IgD-negative memory B cell (primary cell): ENCODE data around the gene MAPK8IP2. TPM values are rescaled to one million over a fixed set of nuclear protein-coding genes. Genes with fewer than 3 reads are reported as not detected.
A peak's percentile ranks its signal among the peaks of the same experiment; 100 is the strongest.

Source experiments
- H3K27ac Mint-ChIP-seq, 3 donors: one replicate each; pipeline ENCODE4 v1.8.0; 2020 to 2022; ENCODE audit warnings: mild to moderate bottlenecking in 3 of 3, mixed read lengths in 3 of 3, moderate library complexity in 1 of 3
- H3K27me3 Mint-ChIP-seq: one replicate; pipeline ENCODE4 v1.8.0; 2021; ENCODE audit warnings: mixed read lengths
- H3K36me3 Mint-ChIP-seq: one replicate; pipeline ENCODE4 v1.8.0; 2020; ENCODE audit warnings: mild to moderate bottlenecking, mixed read lengths
- H3K4me1 Mint-ChIP-seq, 3 donors: one replicate each; pipeline ENCODE4 v1.8.0; 2020 to 2022; ENCODE audit warnings: mixed read lengths in 3 of 3, mild to moderate bottlenecking in 1 of 3
- H3K4me3 Mint-ChIP-seq, 4 donors: one replicate each; pipeline ENCODE4 v1.8.0; 2020 to 2022; ENCODE audit warnings: mild to moderate bottlenecking in 4 of 4, mixed read lengths in 4 of 4, moderate library complexity in 3 of 4
- H3K9me3 Mint-ChIP-seq, 3 donors: one replicate each; pipeline ENCODE4 v1.8.0; 2020 to 2021; ENCODE audit warnings: mixed read lengths in 3 of 3, mild to moderate bottlenecking in 1 of 3
- polyA plus RNA-seq: library from polyadenylated mRNA; unstranded; fragments of 300-500 nt; fragmentation: Illumina TruSeq; gene quantifications from one replicate; pipeline ENCODE4 v1.2.3, GENCODE V29; 2021

MAPK8IP2 gene
- not detected for polyA plus RNA-seq

DNA sequence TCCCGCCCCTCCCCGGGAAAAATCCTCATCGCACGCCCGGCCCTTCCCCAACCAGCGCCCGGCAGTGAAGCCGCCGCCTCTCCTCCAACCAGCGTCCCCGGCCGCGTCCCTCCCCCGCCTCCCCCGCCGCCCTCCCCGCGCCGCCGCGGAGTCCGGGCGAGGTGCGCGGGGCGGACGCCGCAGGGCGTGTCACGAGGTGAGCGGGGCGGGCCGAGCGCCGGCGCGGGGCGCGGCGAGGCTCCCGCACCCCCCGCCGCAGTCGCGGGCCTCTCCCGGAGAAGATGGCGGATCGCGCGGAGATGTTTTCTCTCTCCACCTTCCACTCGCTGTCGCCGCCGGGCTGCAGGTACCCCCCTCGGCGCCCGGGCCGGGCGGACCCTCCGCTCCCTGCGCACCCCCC is at the start of gene MAPK8IP2:
Gene MAPK8IP2 (plus strand): TSS at position 256 of the 400 bp plus-strand sequence. CDS start 26 bp downstream, at position 282.
- peaks cover 3% of the 10 kb centered on the region for H3K36me3 Mint-ChIP-seq
- H3K9me3 Mint-ChIP-seq = no peaks in the 10 kb centered on the region
- H3K27ac Mint-ChIP-seq = peak within 1 kb of the TSS in 2 of 3 donors; percentile 39 to 64
- H3K27me3 Mint-ChIP-seq = peaks cover 31% of the 10 kb centered on the region
- H3K4me3 Mint-ChIP-seq = peak within 1 kb of the TSS; percentile 65 to 88 (median 83)
- H3K4me1 Mint-ChIP-seq = peaks cover 2 to 10% (median 7%) of the 10 kb centered on the region in 3 donors

DNA sequence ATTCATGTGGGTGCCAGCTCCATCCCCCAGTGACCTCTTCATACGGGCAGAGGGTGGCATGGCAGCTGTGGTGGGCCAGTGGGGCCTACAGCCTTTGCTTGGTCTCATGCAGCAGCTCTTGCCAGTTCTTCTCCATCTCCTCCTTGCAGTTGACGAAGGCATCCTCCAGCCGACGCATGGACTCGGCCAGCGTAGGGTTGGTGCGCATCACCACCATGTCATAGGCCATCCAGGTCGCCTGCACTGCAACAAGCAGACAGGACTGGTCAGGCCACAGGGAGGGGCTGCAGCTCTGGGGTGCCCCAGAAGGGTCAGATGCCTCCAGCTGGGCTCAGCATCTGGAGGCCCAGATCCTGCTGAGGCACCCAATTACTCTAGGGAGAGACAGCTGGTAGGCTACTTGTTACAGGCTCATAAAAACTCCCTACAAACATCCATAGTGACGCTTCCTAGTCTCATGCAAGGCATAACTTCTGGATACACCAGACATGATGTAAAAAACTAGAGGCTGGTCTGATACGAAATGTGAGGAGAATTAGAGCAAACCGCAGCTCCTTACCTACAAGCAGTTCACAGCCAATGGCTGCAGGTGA is 49.3 kb upstream of the MAPK8IP2 start:
- Mint-ChIP-seq H3K9me3 (no peaks in the 10 kb centered on the region), H3K27me3 (no peaks in the 10 kb centered on the region), H3K4me1 (peaks cover 0 to 11% (median 7%) of the 10 kb centered on the region in 3 donors), H3K36me3 (no peaks in the 10 kb centered on the region), H3K27ac (no peak overlapping the region), H3K4me3 (peak overlapping the region in 1 of 4 donors; percentile 58)

DNA sequence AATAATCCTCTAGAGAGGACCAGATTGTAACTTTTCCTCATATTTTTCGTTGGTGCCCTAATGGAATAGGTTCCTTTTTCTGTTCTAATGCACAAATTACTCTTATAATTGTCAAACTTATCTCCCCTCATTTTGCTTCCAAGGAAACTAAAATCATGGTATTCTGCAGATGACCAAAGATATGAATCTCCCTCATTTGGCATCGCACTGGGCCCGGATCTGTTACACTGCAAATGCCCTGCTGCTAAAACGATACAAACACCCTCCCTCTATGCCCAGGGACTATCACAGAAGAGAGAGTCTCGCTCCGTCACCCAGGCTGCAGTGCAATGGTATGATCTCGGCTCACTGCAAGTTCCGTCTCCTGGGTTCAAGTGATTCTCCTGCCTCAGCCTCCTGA is 47.3 kb upstream of the MAPK8IP2 start:
- no peaks in the 10 kb centered on the region for H3K9me3 Mint-ChIP-seq
- H3K27ac Mint-ChIP-seq = no peak overlapping the region
- H3K4me1 Mint-ChIP-seq = peaks cover 0 to 9% (median 3%) of the 10 kb centered on the region in 3 donors
- no peaks in the 10 kb centered on the region for H3K36me3 Mint-ChIP-seq
- no peaks in the 10 kb centered on the region for H3K27me3 Mint-ChIP-seq
- no peak overlapping the region for H3K4me3 Mint-ChIP-seq

DNA sequence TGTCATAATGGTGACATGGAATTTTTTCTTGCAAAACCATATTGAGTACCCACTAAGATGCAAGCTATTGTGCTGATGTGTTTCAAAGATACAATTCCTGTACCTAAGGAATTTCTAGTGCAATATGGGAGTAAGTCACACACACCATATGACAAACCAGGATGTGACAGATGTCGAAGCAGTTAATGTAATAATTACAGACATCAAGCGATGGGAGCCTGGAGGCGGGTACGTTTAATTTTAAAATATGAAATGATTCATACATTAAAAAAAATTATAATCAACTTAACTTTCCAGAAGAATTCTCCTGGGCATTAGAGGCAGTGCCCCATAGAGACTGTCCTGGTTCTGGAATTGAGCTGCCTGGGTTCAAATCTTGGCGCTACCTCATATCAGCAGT is 43.9 kb upstream of the MAPK8IP2 start:
- H3K4me3 Mint-ChIP-seq = peak overlapping the region in 1 of 4 donors; percentile 9
- no peaks in the 10 kb centered on the region for H3K9me3 Mint-ChIP-seq
- no peaks in the 10 kb centered on the region for H3K4me1 Mint-ChIP-seq
- H3K27me3 Mint-ChIP-seq = peaks cover 1% of the 10 kb centered on the region
- H3K27ac Mint-ChIP-seq = no peak overlapping the region
- no peaks in the 10 kb centered on the region for H3K36me3 Mint-ChIP-seq

DNA sequence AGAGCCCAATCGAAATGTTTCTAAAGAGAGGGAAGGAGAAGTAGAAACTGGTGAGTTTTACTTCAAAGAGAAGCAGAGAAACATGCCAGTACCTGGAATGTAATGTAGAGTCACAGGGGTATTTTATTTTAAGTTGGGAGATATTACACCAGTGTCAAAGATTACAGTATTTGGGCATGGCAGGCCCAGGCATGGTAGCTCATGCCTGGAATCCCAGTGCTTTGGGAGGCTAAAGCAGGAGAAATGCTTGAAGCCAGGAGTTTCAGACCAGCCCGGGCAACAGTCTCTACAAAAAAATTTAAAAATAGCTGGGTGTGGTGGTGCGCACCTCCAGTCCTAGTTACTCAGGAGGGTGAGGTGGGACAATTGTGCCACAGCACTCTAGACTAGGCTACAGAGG is 40.6 kb upstream of the MAPK8IP2 start:
- Mint-ChIP-seq H3K9me3 (no peaks in the 10 kb centered on the region), H3K4me1 (peaks cover 0 to 8% (median 2%) of the 10 kb centered on the region in 3 donors), H3K27ac (peak overlapping the region in 1 of 3 donors; percentile 65), H3K36me3 (no peaks in the 10 kb centered on the region), H3K27me3 (peaks cover 4% of the 10 kb centered on the region), H3K4me3 (peak overlapping the region in 1 of 4 donors; percentile 16)

DNA sequence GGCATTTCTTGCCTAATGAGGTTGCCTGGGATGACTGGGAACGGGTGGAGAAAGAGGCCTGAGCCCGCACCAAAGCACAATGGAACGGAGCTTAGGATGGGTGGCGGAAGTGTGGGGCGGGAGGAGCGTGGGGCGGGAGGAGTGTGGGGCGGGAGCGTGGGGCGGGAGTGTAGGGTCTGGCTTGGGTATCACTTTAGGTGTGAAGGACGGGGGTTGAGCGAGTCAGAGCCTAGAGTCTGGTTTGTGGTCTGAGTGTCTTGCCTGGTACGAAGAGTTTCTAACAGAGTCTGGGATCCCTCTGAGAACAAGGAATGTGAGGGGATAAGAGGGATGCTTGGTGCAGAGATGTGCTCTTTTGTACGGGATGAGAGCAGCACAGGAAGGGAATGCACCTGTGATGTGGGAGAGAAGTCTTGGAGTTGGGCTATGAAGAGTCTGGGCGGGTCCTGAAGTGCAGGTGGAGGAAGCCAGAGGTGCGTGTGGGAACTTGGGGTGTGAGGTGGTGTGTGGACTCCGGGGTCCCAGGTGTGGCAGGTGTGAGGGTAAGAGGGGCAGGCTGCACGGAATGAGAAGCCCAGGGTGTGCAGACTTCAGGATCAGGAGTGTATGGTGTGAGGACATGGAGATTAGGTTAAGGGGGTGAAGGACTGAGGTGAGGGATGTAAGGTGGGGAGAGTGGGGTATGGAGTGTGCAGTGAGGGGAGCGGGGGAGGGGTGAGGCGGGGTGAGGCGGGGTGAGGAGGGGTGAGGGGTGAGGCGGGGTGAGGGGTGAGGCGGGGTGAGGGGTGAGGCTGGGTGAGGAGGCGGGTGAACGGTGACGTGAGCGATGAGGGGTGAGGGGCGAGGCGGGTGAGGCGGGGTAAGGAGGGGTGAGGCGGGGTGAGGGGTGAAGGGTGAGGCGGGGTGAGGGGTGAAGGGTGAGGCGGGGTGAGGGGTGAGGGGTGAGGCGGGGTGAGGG is 38.9 kb upstream of the MAPK8IP2 start:
- H3K4me1 Mint-ChIP-seq = peaks cover 0 to 8% (median 2%) of the 10 kb centered on the region in 3 donors
- H3K9me3 Mint-ChIP-seq = no peaks in the 10 kb centered on the region
- H3K27ac Mint-ChIP-seq = peak overlapping the region; percentile 2 to 81 (median 59)
- peak overlapping the region in 3 of 4 donors; percentile 16 to 74 (median 43) for H3K4me3 Mint-ChIP-seq
- H3K36me3 Mint-ChIP-seq = peaks cover 2% of the 10 kb centered on the region
- peaks cover 4% of the 10 kb centered on the region for H3K27me3 Mint-ChIP-seq

DNA sequence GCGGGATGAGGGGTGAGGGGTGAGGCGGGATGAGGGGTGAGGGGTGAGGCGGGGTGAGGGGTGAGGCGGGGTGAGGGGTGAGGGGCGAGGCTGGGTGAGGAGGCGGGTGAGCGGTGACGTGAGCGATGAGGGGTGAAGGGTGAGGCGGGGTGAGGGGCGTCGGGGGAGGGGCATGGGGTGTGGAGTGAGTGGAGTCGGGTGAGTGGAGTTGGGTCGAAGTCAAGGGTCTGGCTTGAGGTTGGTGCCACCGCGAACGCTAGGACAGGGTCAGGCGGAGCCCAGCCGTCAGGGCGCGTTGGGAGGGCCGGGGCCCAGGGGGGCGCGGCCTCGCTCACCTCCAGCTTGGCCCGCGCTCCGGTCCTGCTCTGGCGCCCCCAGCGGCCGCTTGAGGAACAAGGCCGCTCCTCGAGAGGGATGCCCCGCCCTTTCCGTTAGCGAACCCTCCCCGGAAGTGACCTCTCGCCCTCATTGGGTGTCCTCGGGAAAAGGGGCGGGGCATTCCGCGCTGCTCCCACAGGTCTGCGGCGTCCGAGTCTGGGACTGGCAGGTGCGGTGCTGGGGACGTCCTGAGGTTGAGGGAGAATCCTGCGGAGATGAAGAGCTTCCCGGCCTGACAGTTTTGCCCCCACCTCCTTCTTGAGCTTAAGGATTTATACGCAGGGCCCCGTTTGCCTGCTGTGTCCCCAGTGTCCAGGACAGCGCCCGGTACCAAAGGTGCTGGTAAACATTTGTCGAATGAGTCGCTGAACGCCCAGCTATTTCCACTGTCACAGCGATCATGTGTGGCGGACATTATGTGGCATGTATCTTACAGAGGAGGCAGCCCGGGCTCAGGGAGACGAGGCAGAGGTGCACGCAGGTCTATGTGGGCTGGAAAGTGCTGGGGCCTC is 37.8 kb upstream of the MAPK8IP2 start, which contains the start of gene SYCE3:
Gene SYCE3 (minus strand): TSS at position 397 of the 890 bp plus-strand sequence. CDS start 6,514 bp downstream, outside the sequence.
- H3K4me3 Mint-ChIP-seq = peak within 1 kb of the TSS; percentile 85 to 95 (median 93)
- no peaks in the 10 kb centered on the region for H3K9me3 Mint-ChIP-seq
- H3K36me3 Mint-ChIP-seq = peaks cover 4% of the 10 kb centered on the region
- peaks cover 0 to 8% (median 2%) of the 10 kb centered on the region in 3 donors for H3K4me1 Mint-ChIP-seq
- peaks cover 4% of the 10 kb centered on the region for H3K27me3 Mint-ChIP-seq
- H3K27ac Mint-ChIP-seq = peak within 1 kb of the TSS; percentile 2 to 88 (median 81)

DNA sequence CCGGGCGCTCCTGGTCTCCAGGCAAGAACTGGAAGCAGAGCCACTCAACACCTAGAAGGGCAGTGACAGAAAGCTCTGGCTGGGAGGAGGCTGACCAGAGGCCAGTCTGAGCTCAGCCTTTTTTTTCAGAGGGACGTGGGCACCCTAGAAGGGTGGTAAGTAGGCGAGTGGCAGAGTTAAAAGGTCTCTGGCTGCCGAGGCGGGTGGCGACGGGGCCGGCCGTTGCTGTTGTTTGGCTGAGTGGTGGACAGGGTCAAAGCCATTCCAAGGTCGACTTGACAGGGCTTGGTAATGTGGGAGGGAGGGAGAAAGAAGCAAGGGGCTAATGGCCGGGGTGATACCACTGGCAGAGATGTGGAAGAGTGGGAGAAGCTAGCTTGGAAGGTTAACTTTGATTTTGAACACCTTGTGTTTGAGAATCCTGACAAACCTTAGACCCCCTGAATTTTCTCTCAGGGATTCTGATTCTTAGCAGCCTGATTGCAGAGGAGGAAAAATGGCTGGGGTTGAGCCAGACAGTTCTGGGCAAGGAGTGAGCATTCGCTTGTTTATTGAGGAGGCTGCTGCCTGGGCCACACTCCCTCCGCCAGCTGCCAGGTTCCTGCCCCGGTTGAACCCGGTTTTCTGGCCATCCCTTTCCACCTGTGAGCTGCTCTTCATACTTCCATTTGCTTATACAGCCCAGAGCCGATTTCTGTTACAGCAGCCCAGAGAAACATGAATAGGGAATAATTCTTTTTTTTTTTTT is 37.0 kb upstream of the MAPK8IP2 start:
- Mint-ChIP-seq H3K27ac (peak overlapping the region in 2 of 3 donors; percentile 35 to 88), H3K4me3 (peak overlapping the region; percentile 85 to 95 (median 93)), H3K9me3 (no peaks in the 10 kb centered on the region), H3K36me3 (peaks cover 6% of the 10 kb centered on the region), H3K27me3 (peaks cover 4% of the 10 kb centered on the region), H3K4me1 (peaks cover 0 to 8% (median 2%) of the 10 kb centered on the region in 3 donors)

DNA sequence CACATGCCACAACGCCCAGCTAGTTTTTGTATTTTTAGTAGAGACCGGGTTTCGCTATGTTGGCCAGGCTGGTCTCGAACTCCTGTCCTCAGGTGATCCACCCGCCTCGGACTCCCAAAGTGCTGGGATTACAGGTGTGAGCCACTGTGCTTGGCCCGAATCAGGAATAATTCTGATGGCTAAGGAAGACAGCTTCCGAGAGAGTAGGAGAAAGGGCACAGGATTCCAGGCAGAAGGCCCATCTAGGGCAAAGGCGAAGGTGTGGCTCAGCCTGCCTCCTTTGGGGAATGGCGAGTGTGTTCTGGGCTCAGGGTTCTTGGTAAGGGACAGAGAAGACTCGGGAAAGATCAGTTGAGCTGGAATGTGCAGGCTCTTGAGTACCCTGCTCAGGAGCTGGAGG is 36.3 kb upstream of the MAPK8IP2 start:
- Mint-ChIP-seq H3K27me3 (peaks cover 4% of the 10 kb centered on the region), H3K4me3 (peak overlapping the region in 1 of 4 donors; percentile 85), H3K9me3 (no peaks in the 10 kb centered on the region), H3K36me3 (peaks cover 6% of the 10 kb centered on the region), H3K27ac (no peak overlapping the region), H3K4me1 (peaks cover 0 to 8% (median 2%) of the 10 kb centered on the region in 3 donors)

DNA sequence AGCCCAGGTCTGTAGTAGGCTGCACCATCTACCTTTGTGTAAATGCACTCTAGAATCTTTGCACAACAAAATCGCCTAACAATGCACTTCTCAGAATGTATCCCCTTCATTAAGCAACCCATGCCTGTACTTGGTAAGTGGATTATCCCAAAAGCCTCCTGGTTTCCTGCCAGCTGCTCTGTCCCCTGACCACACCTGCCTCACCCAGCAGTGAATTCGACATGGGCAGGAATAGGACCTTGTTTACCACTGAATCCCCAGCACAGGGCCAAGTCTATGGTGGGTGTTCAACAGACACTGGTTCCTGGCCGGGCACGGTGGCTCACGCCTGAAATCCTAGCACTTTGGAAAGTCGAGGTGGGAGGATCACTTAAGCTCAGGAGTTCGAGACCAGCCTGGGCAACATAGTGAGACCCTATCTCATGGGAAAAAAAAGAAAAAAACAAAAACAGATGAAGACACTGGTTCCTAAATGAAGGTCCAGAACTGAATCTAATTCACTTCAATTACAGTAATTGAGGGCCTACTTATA is 32.8 kb upstream of the MAPK8IP2 start:
- H3K4me3 Mint-ChIP-seq = no peak overlapping the region
- H3K4me1 Mint-ChIP-seq = peaks cover 0 to 10% (median 4%) of the 10 kb centered on the region in 3 donors
- H3K27ac Mint-ChIP-seq = no peak overlapping the region
- H3K36me3 Mint-ChIP-seq = peaks cover 11% of the 10 kb centered on the region
- H3K9me3 Mint-ChIP-seq = no peaks in the 10 kb centered on the region
- H3K27me3 Mint-ChIP-seq = peaks cover 4% of the 10 kb centered on the region

DNA sequence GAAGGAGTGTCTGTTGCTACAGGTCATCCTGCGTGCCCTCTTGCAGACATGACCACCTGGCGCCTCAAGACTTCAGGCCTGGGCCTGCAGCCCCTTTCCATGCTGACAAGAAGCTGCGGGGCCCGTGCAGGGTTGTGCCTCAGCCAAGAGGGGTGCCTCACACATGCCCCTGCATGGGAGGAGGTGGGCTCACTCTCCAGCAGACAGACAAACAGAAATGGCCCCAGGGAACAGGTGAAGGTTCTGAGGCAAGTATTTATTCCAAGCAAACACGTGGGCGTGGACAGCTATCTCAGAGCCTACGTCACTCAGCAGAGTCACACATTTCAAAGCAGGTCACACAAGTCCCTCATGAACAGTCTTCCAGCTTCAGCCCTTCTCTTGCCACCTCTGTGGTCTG is 32.0 kb upstream of the MAPK8IP2 start:
- H3K9me3 Mint-ChIP-seq = no peaks in the 10 kb centered on the region
- H3K27ac Mint-ChIP-seq = no peak overlapping the region
- H3K27me3 Mint-ChIP-seq = peaks cover 2% of the 10 kb centered on the region
- peaks cover 11% of the 10 kb centered on the region for H3K36me3 Mint-ChIP-seq
- H3K4me3 Mint-ChIP-seq = no peak overlapping the region
- peaks cover 0 to 2% (median 1%) of the 10 kb centered on the region in 3 donors for H3K4me1 Mint-ChIP-seq

DNA sequence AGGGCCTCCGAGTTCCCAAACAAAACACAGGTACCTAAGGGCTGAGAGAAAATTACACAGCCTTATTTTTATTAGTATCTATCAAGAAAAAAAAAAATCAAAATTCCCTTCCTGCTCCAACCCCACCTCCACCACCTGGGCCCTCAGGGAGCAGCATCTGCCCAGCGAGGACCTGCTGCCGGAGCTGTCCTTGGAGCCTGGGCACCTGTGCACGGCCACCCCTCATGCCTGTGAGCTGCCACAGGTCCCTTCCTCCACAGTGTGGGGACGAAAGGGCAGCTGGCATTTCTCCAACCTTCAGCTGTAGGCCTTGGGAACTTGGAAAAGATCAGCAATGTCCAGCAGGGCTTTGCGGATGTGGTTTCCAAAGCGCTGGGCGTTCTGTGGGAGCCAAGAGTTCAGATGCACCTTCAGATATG is 31.5 kb upstream of the MAPK8IP2 start:
- H3K9me3 Mint-ChIP-seq = no peaks in the 10 kb centered on the region
- H3K4me1 Mint-ChIP-seq = peaks cover 0 to 2% (median 1%) of the 10 kb centered on the region in 3 donors
- no peak overlapping the region for H3K4me3 Mint-ChIP-seq
- peaks cover 11% of the 10 kb centered on the region for H3K36me3 Mint-ChIP-seq
- no peak overlapping the region for H3K27ac Mint-ChIP-seq
- H3K27me3 Mint-ChIP-seq = peaks cover 2% of the 10 kb centered on the region

DNA sequence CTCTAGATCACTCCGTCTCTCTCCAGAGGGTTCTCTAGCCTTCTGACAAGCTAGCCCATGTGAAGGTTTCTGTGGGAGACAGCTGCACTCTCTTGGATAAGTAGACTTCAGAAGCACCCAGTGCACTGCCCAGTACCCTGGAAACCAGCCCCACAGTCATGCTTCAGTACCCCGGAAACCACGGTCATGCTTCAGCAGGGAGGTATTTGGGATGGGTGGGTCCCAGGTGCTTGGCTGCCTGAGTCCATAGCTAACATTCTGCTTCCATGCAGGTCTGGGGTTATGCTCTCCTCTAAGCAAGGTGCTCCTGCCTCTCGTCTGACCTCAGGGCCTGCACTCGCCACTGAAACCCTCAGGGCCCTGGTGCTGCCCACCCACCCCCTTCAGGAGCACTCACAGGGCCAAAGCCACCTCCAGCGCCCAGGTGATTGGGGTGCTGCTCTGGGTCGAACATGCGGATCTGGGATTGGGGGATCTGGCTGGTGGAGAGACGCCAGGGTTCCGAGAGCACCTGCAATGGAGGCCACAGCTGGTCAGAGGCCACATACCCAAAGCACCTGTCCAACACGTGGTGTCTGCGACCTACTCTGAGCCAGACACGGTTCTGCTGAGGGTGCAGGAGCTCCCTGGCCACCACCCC is 30.6 kb upstream of the MAPK8IP2 start:
- Mint-ChIP-seq H3K27ac (peak overlapping the region in 1 of 3 donors; percentile 47), H3K36me3 (peaks cover 11% of the 10 kb centered on the region), H3K27me3 (peaks cover 2% of the 10 kb centered on the region), H3K4me1 (peaks cover 0 to 2% (median 1%) of the 10 kb centered on the region in 3 donors), H3K4me3 (peak overlapping the region in 1 of 4 donors; percentile 17), H3K9me3 (no peaks in the 10 kb centered on the region)
